OCI-LY3 (cell line): ENCODE measurements around the gene TPRX2.
"Not testable (repeated sequence)": the region's sequence is repeated elsewhere in the genome, so short reads cannot be mapped to it uniquely, and the experiment has no call there.

Source experiments
- H2AFZ ChIP-seq: fragments of 200-600, 300-600 bp; shearing (Covaris generic); 2 replicates; pipeline ENCODE4 v1.6.0; 2014; ENCODE audit warnings: antibody characterized with exemption, low read depth, low read length
- H3K27ac ChIP-seq: fragments of 200-600, 300-600 bp; sonication (generic); 2 replicates; pipeline ENCODE4 v1.5.1; 2014; ENCODE audit warnings: mild to moderate bottlenecking, low read length, moderate library complexity, mixed read lengths
- H3K27me3 ChIP-seq: fragments of 200-600, 300-600 bp; sonication (generic); 2 replicates; pipeline ENCODE4 v1.6.1; 2014; ENCODE audit warnings: low read depth, low read length, mixed read lengths
- H3K36me3 ChIP-seq: fragments of 200-600, 300-600 bp; sonication (generic); replicated peaks from 2 replicates; pipeline ENCODE3; 2014; ENCODE audit warnings: low read depth, low read length, mixed read lengths
- H3K4me1 ChIP-seq: fragments of 300-600, 200-600 bp; sonication (generic); 2 replicates; pipeline ENCODE4 v1.6.1; 2014; ENCODE audit warnings: low read length, mixed read lengths
- H3K4me2 ChIP-seq: fragments of 200-600, 300-600 bp; sonication (generic); 2 replicates; pipeline ENCODE4 v1.6.1; 2014; ENCODE audit warnings: low read length, mixed read lengths
- H3K4me3 ChIP-seq: fragments of 300-600, 200-600 bp; sonication (generic); 2 replicates; pipeline ENCODE4 v1.5.1; 2014; ENCODE audit warnings: antibody characterized with exemption, mild to moderate bottlenecking, low read length, moderate library complexity
- H3K79me2 ChIP-seq: fragments of 300-600, 200-600 bp; shearing (Covaris generic); 2 replicates; pipeline ENCODE4 v1.6.1; 2014; ENCODE audit warnings: mild to moderate bottlenecking, low read length, mixed read lengths
- H3K9ac ChIP-seq: fragments of 300-600, 200-600 bp; shearing (Covaris generic); 2 replicates; pipeline ENCODE4 v1.6.0; 2014; ENCODE audit warnings: mild to moderate bottlenecking, low read length, moderate library complexity
- H3K9me3 ChIP-seq: fragments of 200-600, 300-600 bp; shearing (Covaris generic); 2 replicates; pipeline ENCODE4 v1.6.1; 2014; ENCODE audit warnings: low read length, mixed read lengths; ENCODE audit not compliant: insufficient read depth
- H4K20me1 ChIP-seq: fragments of 200-600, 300-600 bp; sonication (generic); 2 replicates; pipeline ENCODE4 v1.6.1; 2016; ENCODE audit warnings: low read length, mixed read lengths; ENCODE audit not compliant: insufficient read depth
- CTCF ChIP-seq: fragments of 200-600, 300-600 bp; sonication (generic); IDR thresholded peaks from 2 replicates; pipeline ENCODE4 v1.5.1; 2014; ENCODE audit warnings: antibody characterized with exemption, low read length, low read depth
- EZH2phosphoT487 ChIP-seq: fragments of 200-600 bp; shearing (Covaris generic); IDR thresholded peaks from 2 replicates; pipeline ENCODE4 v1.6.1; 2018; ENCODE audit warnings: antibody characterized with exemption, mixed run types, low read depth

TPRX2 gene

GRCh38 chr19:47861630-47862029 is 2.6 kb downstream of the TPRX2 start:
- TF ChIP-seq CTCF (no peak), EZH2phosphoT487 (no peak)
- 0 out of 2 replicates have a peak, but pooled peaks cover 4% of the 10 kb centered on the region for H3K4me1 ChIP-seq
- H3K27me3 ChIP-seq, result no peaks in the 10 kb centered on the region; the same call in 1 of the 2 replicates
- no peak overlapping the region for H3K4me3 ChIP-seq
- no peak overlapping the region for H3K9ac ChIP-seq
- no peaks in the 10 kb centered on the region for H3K9me3 ChIP-seq
- H2AFZ ChIP-seq, result no peak overlapping the region
- H3K4me2 ChIP-seq, result no peak overlapping the region
- H3K36me3 ChIP-seq, result no peaks in the 10 kb centered on the region
- H4K20me1 ChIP-seq, result no peaks in the 10 kb centered on the region
- H3K79me2 ChIP-seq, result no peaks in the 10 kb centered on the region
- no peak overlapping the region for H3K27ac ChIP-seq

GRCh38 chr19:47863514-47863936 is 4.5 kb downstream of the TPRX2 start:
- Histone ChIP-seq H3K4me2 (peak overlapping the region; percentile 58), H4K20me1 (no peaks in the 10 kb centered on the region), H3K27ac (no peak overlapping the region), H3K9ac (no peak overlapping the region), H2AFZ (peak overlapping the region; percentile 93; the same call in 1 of the 2 replicates), H3K4me1 (0 out of 2 replicates have a peak, but pooled peaks cover 4% of the 10 kb centered on the region), H3K9me3 (no peaks in the 10 kb centered on the region), H3K79me2 (no peaks in the 10 kb centered on the region), H3K4me3 (peak overlapping the region; percentile 43), H3K27me3 (no peaks in the 10 kb centered on the region; the same call in 1 of the 2 replicates), H3K36me3 (no peaks in the 10 kb centered on the region)
- no peak for TF ChIP-seq EZH2phosphoT487
- TF ChIP-seq CTCF, result peak; percentile 99

GRCh38 chr19:47865166-47865565 is 6.1 kb downstream of the TPRX2 start:
- H3K27me3 ChIP-seq, result no peaks in the 10 kb centered on the region; the same call in 1 of the 2 replicates
- H3K9me3 ChIP-seq, result no peaks in the 10 kb centered on the region
- TF ChIP-seq CTCF (no peak), EZH2phosphoT487 (no peak)
- no peak overlapping the region for H3K4me3 ChIP-seq
- no peak overlapping the region for H2AFZ ChIP-seq
- H3K27ac ChIP-seq, result no peak overlapping the region
- H3K4me2 ChIP-seq, result no peak overlapping the region
- no peaks in the 10 kb centered on the region for H4K20me1 ChIP-seq
- 0 out of 2 replicates have a peak, but pooled peaks cover 4% of the 10 kb centered on the region for H3K4me1 ChIP-seq
- H3K79me2 ChIP-seq, result no peaks in the 10 kb centered on the region
- no peak overlapping the region for H3K9ac ChIP-seq
- no peaks in the 10 kb centered on the region for H3K36me3 ChIP-seq

- Histone ChIP-seq H3K4me2 (no peak overlapping the region), H3K27ac (no peak overlapping the region), H3K27me3 (peaks cover 9% of the 10 kb centered on the region), H3K79me2 (no peaks in the 10 kb centered on the region), H3K36me3 (no peaks in the 10 kb centered on the region), H3K4me1 (no peaks in the 10 kb centered on the region), H3K4me3 (no peak overlapping the region), H4K20me1 (no peaks in the 10 kb centered on the region), H2AFZ (no peak overlapping the region), H3K9me3 (no peaks in the 10 kb centered on the region), H3K9ac (no peak overlapping the region)
- TF ChIP-seq CTCF (no peak), EZH2phosphoT487 (no peak)
Measured at GRCh38 chr19:47878906-47879305, 19.9 kb downstream of the TPRX2 start.

GRCh38 chr19:47879385-47879784 is 20.4 kb downstream of the TPRX2 start:
- not testable (repeated sequence) for H2AFZ ChIP-seq, H3K27ac ChIP-seq, H3K36me3 ChIP-seq, H3K79me2 ChIP-seq, H3K4me3 ChIP-seq, H3K27me3 ChIP-seq, H3K4me2 ChIP-seq, H3K9ac ChIP-seq, H3K4me1 ChIP-seq, H3K9me3 ChIP-seq, H4K20me1 ChIP-seq
